Stimulated activated naive CD8-positive, alpha-beta T cell treated with anti-CD3 and anti-CD28 coated beads, Interleukin-15, amount 100 ng/mL, for 72 hours (primary cell): ENCODE data around the gene TTYH1.
A peak's percentile ranks its signal among the peaks of the same experiment; 100 is the strongest.

ENCODE experiments used
- ATAC-seq: fragments of 150-1000 bp; cut with Tn5 transposase; 2 replicates; pipeline ENCODE4 v1.10.0; 2021; ENCODE audit warnings: mild to moderate bottlenecking, moderate library complexity
- DNase-seq, 2 donors: peaks; one replicate each; pipeline ENCODE4 v3.0.0; 2021 to 2022
- H3K27ac Mint-ChIP-seq, 2 donors: one replicate each; pipeline ENCODE4 v1.8.0; 2022; ENCODE audit warnings: mild to moderate bottlenecking in 2 of 2, mixed read lengths in 2 of 2, moderate library complexity in 2 of 2
- H3K27me3 Mint-ChIP-seq: one replicate; pipeline ENCODE4 v1.8.0; 2022; ENCODE audit warnings: mixed read lengths
- H3K4me1 Mint-ChIP-seq: one replicate; pipeline ENCODE4 v1.8.0; 2022; ENCODE audit warnings: mild to moderate bottlenecking, mixed read lengths
- H3K4me3 Mint-ChIP-seq, 2 donors: one replicate each; pipeline ENCODE4 v1.8.0; 2022; ENCODE audit warnings: mild to moderate bottlenecking in 2 of 2, mixed read lengths in 2 of 2, moderate library complexity in 1 of 2
- H3K9me3 Mint-ChIP-seq, 2 donors: one replicate each; pipeline ENCODE4 v1.8.0; 2022; ENCODE audit warnings: mixed read lengths in 2 of 2

Gene TTYH1

DNA sequence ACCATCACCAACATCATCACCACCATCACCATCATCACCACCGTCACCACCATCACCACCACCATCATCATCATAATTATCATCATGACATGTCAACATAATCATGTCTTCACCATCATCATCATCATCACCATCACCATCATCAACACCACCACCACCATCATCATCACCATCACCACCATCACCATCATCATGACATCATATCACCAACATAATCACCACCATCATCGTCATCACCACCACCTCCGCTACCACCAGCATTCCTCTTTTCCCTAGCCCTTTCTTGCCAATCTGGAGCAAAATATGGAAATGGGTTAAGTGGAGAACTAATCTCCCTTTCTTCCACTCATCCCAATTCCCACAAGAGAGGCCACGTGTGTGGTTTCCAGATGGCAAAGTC is 1.1 kb upstream of the TTYH1 start:
- H3K4me3 Mint-ChIP-seq: no peak overlapping the region
- DNase-seq (no peak), ATAC-seq (no peak)
- peaks cover 60% of the 10 kb centered on the region for H3K27me3 Mint-ChIP-seq
- H3K9me3 Mint-ChIP-seq: peaks cover 11 to 12% of the 10 kb centered on the region in 2 donors
- no peak overlapping the region for H3K27ac Mint-ChIP-seq
- peaks cover 18% of the 10 kb centered on the region for H3K4me1 Mint-ChIP-seq

DNA sequence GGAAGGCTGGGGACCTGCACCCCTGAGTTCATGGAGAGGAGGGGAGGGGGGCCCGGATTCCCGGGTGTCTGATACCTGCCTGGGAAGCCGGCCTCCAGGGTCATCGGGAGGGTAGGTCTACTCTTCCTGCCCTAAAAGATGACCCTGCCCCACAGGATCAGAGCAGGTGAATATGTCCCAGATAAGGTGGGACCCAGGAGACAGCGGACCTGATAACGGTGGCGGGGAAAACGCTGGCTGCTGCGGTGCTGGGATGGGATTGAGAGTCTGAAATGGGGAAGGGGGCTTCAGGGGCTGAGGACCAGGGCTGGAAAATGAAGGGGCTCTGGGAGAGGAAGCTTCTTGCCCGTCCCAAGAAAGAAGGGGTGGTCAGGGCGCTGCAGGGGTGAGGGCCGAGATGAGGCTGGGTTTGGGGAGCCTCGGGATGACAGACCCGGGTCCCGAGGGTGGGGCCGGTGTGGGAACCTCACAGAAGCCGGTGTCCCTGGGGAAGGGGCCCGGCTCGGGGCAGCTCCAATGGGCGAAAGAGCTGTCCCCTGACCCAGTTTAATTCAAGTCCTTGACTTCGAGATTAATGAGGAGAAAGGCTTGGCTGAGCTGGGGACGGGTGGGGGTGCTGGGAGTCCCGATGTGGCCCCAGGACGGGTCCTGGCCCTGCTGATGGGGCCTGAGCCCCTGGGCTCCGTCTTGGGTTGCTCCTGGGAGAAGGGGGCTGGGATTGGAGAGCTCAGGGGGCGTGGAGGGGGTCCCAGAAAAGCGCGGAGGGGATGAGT is 823 bp downstream of the TTYH1 start:
- peak overlapping the region; percentile 5 to 16 for H3K4me3 Mint-ChIP-seq
- ATAC-seq (no peak), DNase-seq (no peak)
- H3K9me3 Mint-ChIP-seq: peaks cover 11 to 12% of the 10 kb centered on the region in 2 donors
- peaks cover 18% of the 10 kb centered on the region for H3K4me1 Mint-ChIP-seq
- H3K27ac Mint-ChIP-seq: no peak overlapping the region
- peaks cover 44% of the 10 kb centered on the region for H3K27me3 Mint-ChIP-seq

GRCh38 chr19:54416695-54417491 is 1.6 kb downstream of the TTYH1 start:
- Mint-ChIP-seq H3K4me3 (no peak overlapping the region), H3K27ac (no peak overlapping the region), H3K4me1 (peaks cover 18% of the 10 kb centered on the region), H3K27me3 (peaks cover 40% of the 10 kb centered on the region), H3K9me3 (peaks cover 11 to 12% of the 10 kb centered on the region in 2 donors)
- DNase-seq (no peak), ATAC-seq (peak; percentile 8)

GRCh38 chr19:54418030-54418929 is 3.0 kb downstream of the TTYH1 start:
- DNase-seq (peak; percentile 44 to 55), ATAC-seq (peak; percentile 69)
- H3K4me3 Mint-ChIP-seq: peak overlapping the region; percentile 62 to 64
- peaks cover 9 to 12% of the 10 kb centered on the region in 2 donors for H3K9me3 Mint-ChIP-seq
- peak overlapping the region; percentile 65 to 77 for H3K27ac Mint-ChIP-seq
- peaks cover 18% of the 10 kb centered on the region for H3K4me1 Mint-ChIP-seq
- H3K27me3 Mint-ChIP-seq: peaks cover 39% of the 10 kb centered on the region

- no peak for DNase-seq
- H3K4me1 Mint-ChIP-seq: peaks cover 18% of the 10 kb centered on the region
- no peak overlapping the region for H3K27ac Mint-ChIP-seq
- peaks cover 39% of the 10 kb centered on the region for H3K27me3 Mint-ChIP-seq
- no peak overlapping the region for H3K4me3 Mint-ChIP-seq
- no peak for ATAC-seq
- peaks cover 2 to 3% of the 10 kb centered on the region in 2 donors for H3K9me3 Mint-ChIP-seq
These were observed 3.9 kb downstream of the TTYH1 start for GRCh38 chr19:54418930-54419800.

- Mint-ChIP-seq H3K27ac (no peak overlapping the region), H3K4me3 (no peak overlapping the region), H3K27me3 (peaks cover 40% of the 10 kb centered on the region), H3K9me3 (no peaks in the 10 kb centered on the region), H3K4me1 (peaks cover 18% of the 10 kb centered on the region)
- no peak for DNase-seq
- no peak for ATAC-seq
These were observed 4.8 kb downstream of the TTYH1 start for GRCh38 chr19:54420068-54420382.

- Mint-ChIP-seq H3K4me3 (no peak overlapping the region), H3K27me3 (peaks cover 46% of the 10 kb centered on the region), H3K9me3 (no peaks in the 10 kb centered on the region), H3K4me1 (peaks cover 18% of the 10 kb centered on the region), H3K27ac (no peak overlapping the region)
- DNase-seq (no peak), ATAC-seq (no peak)
These were observed 5.3 kb downstream of the TTYH1 start for GRCh38 chr19:54420383-54421168.

DNA sequence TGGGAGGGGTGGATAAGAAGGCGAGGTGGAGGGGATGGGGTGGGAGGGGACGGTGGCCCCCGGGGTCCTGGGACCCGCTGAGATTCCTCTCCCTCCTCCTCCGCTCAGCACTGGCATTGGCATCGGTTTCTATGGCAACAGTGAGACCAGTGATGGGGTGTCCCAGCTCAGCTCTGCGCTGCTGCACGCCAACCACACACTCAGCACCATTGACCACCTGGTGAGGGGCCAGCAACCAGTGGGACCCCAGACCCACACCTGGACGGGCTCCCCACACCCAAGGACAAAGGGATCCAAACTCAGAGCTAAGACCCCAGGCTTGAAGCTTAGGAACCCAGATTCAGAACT is 5.9 kb downstream of the TTYH1 start:
- peaks cover 46% of the 10 kb centered on the region for H3K27me3 Mint-ChIP-seq
- no peak overlapping the region for H3K4me3 Mint-ChIP-seq
- no peak for DNase-seq
- ATAC-seq: no peak
- H3K27ac Mint-ChIP-seq: no peak overlapping the region
- peaks cover 18% of the 10 kb centered on the region for H3K4me1 Mint-ChIP-seq
- H3K9me3 Mint-ChIP-seq: no peaks in the 10 kb centered on the region

GRCh38 chr19:54421521-54421920 is 6.3 kb downstream of the TTYH1 start:
- Mint-ChIP-seq H3K4me1 (peaks cover 18% of the 10 kb centered on the region), H3K27me3 (peaks cover 48% of the 10 kb centered on the region), H3K4me3 (no peak overlapping the region), H3K9me3 (no peaks in the 10 kb centered on the region), H3K27ac (no peak overlapping the region)
- DNase-seq (no peak), ATAC-seq (no peak)

DNA sequence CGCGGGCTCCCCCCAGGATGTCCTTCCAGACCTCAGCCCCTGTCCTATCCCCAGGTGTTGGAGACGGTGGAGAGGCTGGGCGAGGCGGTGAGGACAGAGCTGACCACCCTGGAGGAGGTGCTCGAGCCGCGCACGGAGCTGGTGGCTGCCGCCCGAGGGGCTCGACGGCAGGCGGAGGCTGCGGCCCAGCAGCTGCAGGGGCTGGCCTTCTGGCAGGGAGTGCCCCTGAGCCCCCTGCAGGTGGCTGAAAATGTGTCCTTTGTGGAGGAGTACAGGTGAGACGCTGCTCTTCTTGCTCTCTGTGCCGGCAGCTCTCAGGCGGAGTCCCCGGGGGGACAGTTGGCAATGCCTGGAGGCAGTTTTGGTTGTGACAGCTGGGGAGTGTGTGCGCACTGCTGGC is 6.9 kb downstream of the TTYH1 start:
- Mint-ChIP-seq H3K9me3 (no peaks in the 10 kb centered on the region), H3K4me3 (no peak overlapping the region), H3K27ac (no peak overlapping the region), H3K4me1 (peaks cover 15% of the 10 kb centered on the region), H3K27me3 (peaks cover 48% of the 10 kb centered on the region)
- no peak for ATAC-seq
- no peak for DNase-seq

GRCh38 chr19:54424201-54424600 is 8.9 kb downstream of the TTYH1 start:
- Mint-ChIP-seq H3K27me3 (peaks cover 59% of the 10 kb centered on the region), H3K27ac (no peak overlapping the region), H3K4me1 (peaks cover 4% of the 10 kb centered on the region), H3K9me3 (no peaks in the 10 kb centered on the region), H3K4me3 (no peak overlapping the region)
- ATAC-seq (no peak), DNase-seq (no peak)

- Mint-ChIP-seq H3K27ac (no peak overlapping the region), H3K4me1 (peaks cover 8% of the 10 kb centered on the region), H3K4me3 (no peak overlapping the region), H3K27me3 (peaks cover 65% of the 10 kb centered on the region), H3K9me3 (no peaks in the 10 kb centered on the region)
- DNase-seq: no peak
- ATAC-seq: no peak
These were observed 9.6 kb downstream of the TTYH1 start for GRCh38 chr19:54424660-54425381.

DNA sequence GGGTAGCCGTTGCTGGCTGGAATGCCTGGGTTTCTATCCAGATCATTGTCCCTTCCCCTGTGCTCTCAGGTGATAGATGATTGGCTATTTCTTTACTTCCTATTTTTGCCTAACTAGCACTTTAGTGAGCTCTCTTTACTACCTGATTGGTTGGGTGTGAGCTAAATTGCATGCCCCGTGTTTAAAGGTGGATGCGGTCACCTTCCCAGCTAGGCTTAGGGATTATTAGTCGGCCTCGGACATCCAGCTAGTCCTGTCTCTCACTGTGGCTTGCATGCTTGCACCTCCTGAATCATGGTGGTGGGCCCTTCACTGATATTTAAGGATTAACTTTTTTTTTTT is 10.1 kb downstream of the TTYH1 start:
- peak overlapping the region in 1 of 2 donors; percentile 48 for H3K27ac Mint-ChIP-seq
- ATAC-seq (no peak), DNase-seq (no peak)
- H3K27me3 Mint-ChIP-seq: peaks cover 71% of the 10 kb centered on the region
- no peaks in the 10 kb centered on the region for H3K9me3 Mint-ChIP-seq
- H3K4me1 Mint-ChIP-seq: peaks cover 13% of the 10 kb centered on the region
- no peak overlapping the region for H3K4me3 Mint-ChIP-seq
